A673 (cell line): Measurements from ENCODE around the gene SOST.

ENCODE experiments used
- CTCF ChIP-seq: fragments of 300-800, 200-600 bp; sonication (generic); conservative IDR thresholded peaks from 2 replicates; pipeline ENCODE4 v1.5.1; 2017; ENCODE audit warnings: low read depth, mild to moderate bottlenecking, antibody characterized with exemption, low read length, moderate library complexity, mixed read lengths
- EZH2 ChIP-seq: fragments of 200-600 bp; sonication (generic); IDR thresholded peaks from 2 replicates; pipeline ENCODE4 v1.6.1; 2017; ENCODE audit warnings: borderline replicate concordance, low read depth, mild to moderate bottlenecking, mixed read lengths, antibody characterized with exemption, low read length; ENCODE audit not compliant: poor library complexity, severe bottlenecking

- no peak for TF ChIP-seq CTCF
- no peak for TF ChIP-seq EZH2
Measured at GRCh38 chr17:43710101-43710500, 48.5 kb downstream of the SOST start.
